Ishikawa (cell line): Measurements from ENCODE around the gene CISD3.

Experiments used
- CEBPB ChIP-seq: IDR thresholded peaks from 2 replicates; pipeline ENCODE4 v1.6.1; 2012
- CREB1 ChIP-seq: IDR thresholded peaks from 2 replicates; pipeline ENCODE4 v1.6.1; 2012; ENCODE audit warnings: low read depth
- EGR1 ChIP-seq: IDR thresholded peaks from 2 replicates; pipeline ENCODE4 v1.6.1; 2012
- EP300 ChIP-seq: IDR thresholded peaks from 2 replicates; pipeline ENCODE4 v1.6.1; 2012; ENCODE audit warnings: borderline replicate concordance
- FOXM1 ChIP-seq: IDR thresholded peaks from 2 replicates; pipeline ENCODE4 v1.6.1; 2012; ENCODE audit warnings: low read depth, borderline replicate concordance
- NFIC ChIP-seq: IDR thresholded peaks from 2 replicates; pipeline ENCODE4 v1.6.1; 2012
- RAD21 ChIP-seq: IDR thresholded peaks from 2 replicates; pipeline ENCODE4 v1.6.1; 2012; ENCODE audit warnings: low read depth
- TAF1 ChIP-seq: IDR thresholded peaks from 2 replicates; pipeline ENCODE4 v1.6.1; 2012; ENCODE audit warnings: low read depth, mild to moderate bottlenecking
- TCF12 ChIP-seq: IDR thresholded peaks from 2 replicates; pipeline ENCODE4 v1.6.1; 2012; ENCODE audit warnings: low read depth
- TEAD4 ChIP-seq: IDR thresholded peaks from 2 replicates; pipeline ENCODE4 v1.6.1; 2012
- YY1 ChIP-seq: IDR thresholded peaks from 2 replicates; pipeline ENCODE4 v1.6.1; 2012; ENCODE audit warnings: low read depth
- ZBTB7A ChIP-seq: IDR thresholded peaks from 2 replicates; pipeline ENCODE4 v1.6.1; 2012; ENCODE audit warnings: low read depth
- TF ChIP-seq, protein P1 (sequence below): IDR thresholded peaks from 2 replicates; pipeline ENCODE4 v1.6.1; 2012
- TF ChIP-seq, protein P2 (sequence below): IDR thresholded peaks from 2 replicates; pipeline ENCODE4 v1.6.1; 2012; ENCODE audit warnings: low read depth, mild to moderate bottlenecking
- TF ChIP-seq, protein P3 (sequence below): IDR thresholded peaks from 2 replicates; pipeline ENCODE4 v1.6.1; 2012

Gene CISD3

GRCh38 chr17:38724337-38724988 lies 5.7 kb upstream of the CISD3 start:
- no peak for TF ChIP-seq ZBTB7A
- no peak for TF ChIP-seq EP300
- TF ChIP-seq RAD21, result no peak
- no peak for TF ChIP-seq CREB1
- TF ChIP-seq TAF1, result no peak
- TF ChIP-seq, protein P1, sequence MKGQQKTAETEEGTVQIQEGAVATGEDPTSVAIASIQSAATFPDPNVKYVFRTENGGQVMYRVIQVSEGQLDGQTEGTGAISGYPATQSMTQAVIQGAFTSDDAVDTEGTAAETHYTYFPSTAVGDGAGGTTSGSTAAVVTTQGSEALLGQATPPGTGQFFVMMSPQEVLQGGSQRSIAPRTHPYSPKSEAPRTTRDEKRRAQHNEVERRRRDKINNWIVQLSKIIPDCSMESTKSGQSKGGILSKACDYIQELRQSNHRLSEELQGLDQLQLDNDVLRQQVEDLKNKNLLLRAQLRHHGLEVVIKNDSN, result no peak
- TF ChIP-seq, protein P2, sequence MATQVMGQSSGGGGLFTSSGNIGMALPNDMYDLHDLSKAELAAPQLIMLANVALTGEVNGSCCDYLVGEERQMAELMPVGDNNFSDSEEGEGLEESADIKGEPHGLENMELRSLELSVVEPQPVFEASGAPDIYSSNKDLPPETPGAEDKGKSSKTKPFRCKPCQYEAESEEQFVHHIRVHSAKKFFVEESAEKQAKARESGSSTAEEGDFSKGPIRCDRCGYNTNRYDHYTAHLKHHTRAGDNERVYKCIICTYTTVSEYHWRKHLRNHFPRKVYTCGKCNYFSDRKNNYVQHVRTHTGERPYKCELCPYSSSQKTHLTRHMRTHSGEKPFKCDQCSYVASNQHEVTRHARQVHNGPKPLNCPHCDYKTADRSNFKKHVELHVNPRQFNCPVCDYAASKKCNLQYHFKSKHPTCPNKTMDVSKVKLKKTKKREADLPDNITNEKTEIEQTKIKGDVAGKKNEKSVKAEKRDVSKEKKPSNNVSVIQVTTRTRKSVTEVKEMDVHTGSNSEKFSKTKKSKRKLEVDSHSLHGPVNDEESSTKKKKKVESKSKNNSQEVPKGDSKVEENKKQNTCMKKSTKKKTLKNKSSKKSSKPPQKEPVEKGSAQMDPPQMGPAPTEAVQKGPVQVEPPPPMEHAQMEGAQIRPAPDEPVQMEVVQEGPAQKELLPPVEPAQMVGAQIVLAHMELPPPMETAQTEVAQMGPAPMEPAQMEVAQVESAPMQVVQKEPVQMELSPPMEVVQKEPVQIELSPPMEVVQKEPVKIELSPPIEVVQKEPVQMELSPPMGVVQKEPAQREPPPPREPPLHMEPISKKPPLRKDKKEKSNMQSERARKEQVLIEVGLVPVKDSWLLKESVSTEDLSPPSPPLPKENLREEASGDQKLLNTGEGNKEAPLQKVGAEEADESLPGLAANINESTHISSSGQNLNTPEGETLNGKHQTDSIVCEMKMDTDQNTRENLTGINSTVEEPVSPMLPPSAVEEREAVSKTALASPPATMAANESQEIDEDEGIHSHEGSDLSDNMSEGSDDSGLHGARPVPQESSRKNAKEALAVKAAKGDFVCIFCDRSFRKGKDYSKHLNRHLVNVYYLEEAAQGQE, result no peak
- no peak for TF ChIP-seq NFIC
- no peak for TF ChIP-seq TCF12
- no peak for TF ChIP-seq CEBPB
- TF ChIP-seq, protein P3, sequence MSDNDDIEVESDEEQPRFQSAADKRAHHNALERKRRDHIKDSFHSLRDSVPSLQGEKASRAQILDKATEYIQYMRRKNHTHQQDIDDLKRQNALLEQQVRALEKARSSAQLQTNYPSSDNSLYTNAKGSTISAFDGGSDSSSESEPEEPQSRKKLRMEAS, result no peak

DNA sequence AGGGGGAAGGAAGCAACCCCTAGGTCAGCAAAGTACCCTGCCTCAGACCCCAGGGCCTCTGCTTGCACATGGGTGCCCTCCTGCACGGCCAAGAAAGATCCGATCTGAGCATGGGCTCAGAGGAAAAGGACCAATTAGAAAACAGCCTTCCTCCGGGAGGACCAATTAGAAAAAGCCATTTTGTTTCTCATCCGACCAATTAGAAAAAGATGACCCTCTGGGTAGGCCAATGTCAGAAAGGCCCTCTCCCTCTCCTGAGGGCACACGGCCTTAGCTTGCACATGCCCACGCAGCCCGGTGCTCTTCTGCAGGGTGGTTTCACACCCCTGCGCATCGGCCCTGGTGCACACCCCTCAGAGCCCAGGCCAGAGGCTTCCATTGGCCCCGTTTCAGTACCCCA lies 5.1 kb upstream of the CISD3 start:
- TF ChIP-seq EGR1 (no peak), TAF1 (no peak), YY1 (no peak), ZBTB7A (no peak), RAD21 (no peak), EP300 (no peak)
- TF ChIP-seq, protein P3, result no peak
- TF ChIP-seq, protein P2, result no peak

DNA sequence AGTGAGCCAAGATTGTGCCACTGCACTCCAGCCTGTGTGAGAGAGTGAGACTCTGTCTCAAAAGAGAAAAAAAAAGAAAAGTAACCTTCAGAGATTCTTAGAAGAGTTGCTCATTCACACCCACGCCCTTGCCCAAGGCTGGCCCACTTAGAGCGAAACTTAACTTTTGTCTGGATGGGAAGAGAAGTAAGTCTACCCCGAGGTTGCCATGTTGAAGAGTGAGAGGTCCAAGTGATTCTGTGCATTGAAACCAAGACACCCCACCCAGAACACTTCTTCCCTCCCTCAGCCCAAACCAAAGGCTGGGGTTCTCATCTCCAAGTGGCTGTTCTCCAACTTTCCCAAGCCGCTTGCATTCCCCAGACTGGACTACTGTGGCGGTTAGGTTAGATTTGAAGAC lies 2.4 kb upstream of the CISD3 start:
- TF ChIP-seq, protein P3, result no peak
- TF ChIP-seq TCF12 (no peak), FOXM1 (no peak), CEBPB (no peak), ZBTB7A (no peak)
- TF ChIP-seq, protein P2, result no peak

DNA sequence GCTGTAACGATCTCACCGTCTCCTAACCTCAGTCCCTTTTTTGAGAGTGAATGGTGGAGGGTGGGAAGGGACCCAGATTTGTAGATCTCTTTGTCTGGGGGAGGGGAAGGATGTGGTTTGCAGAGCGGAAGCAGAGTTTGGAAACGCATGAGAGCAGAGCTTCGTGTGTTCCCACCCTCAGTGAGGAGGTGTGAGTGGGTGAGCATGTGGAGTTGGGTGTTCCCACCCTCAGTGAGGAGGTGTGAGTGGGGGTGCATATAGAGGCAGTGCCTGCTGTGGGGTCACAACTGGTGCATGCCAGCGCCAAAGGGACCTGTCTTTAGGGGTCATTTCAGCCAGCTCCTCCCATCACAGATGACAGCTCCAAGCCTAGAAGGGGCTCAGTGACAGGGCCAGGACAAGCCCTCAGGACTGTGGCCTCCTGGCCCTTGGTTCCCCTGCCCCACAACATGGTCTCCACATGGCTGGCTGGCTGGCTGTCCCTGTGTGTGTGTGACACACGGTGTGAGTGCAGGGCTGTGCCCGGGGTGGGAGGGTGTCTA lies 1.8 kb upstream of the CISD3 start:
- TF ChIP-seq YY1, result no peak
- TF ChIP-seq, protein P2, result no peak
- no peak for TF ChIP-seq TAF1
- no peak for TF ChIP-seq EP300
- no peak for TF ChIP-seq EGR1
- TF ChIP-seq, protein P1, result no peak
- TF ChIP-seq, protein P3, result no peak
- no peak for TF ChIP-seq FOXM1
- TF ChIP-seq CEBPB, result no peak
- TF ChIP-seq ZBTB7A, result no peak
- no peak for TF ChIP-seq CREB1
- no peak for TF ChIP-seq TCF12
- no peak for TF ChIP-seq TEAD4
- no peak for TF ChIP-seq RAD21
- TF ChIP-seq NFIC, result no peak
